NCI-H1694 treated with DMSO at 0.1 percent for 48 hours (cell line): Measurements from ENCODE around the gene KIAA2012.
"Not testable (repeated sequence)": the region's sequence is repeated elsewhere in the genome, so short reads cannot be mapped to it uniquely, and the experiment has no call there.

Source experiments
- DNase-seq: peaks from one replicate; lab custom pipeline; 2025; lab: John Stamatoyannopoulos, UW

KIAA2012 gene

DNA sequence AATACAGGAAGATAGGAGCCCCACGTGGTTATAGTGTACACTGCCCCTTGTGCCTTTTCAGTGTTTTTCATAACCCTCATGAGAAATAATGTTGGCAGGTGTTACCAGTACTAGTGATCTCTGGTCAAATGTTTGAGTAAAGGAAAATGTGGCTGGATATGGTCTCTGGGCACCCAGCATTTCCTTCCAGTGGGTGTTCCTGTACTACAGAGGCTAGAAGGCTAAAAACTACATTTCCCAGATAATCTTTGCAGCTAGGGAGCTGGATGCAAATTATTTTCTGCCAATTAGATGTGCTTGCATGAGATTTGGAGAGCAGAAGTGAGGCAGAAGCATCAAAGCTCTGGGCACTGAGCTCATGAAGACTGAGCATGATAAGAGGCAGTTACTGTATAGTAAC lies 45.1 kb downstream of the KIAA2012 start:
- DNase-seq, result no peak

DNA sequence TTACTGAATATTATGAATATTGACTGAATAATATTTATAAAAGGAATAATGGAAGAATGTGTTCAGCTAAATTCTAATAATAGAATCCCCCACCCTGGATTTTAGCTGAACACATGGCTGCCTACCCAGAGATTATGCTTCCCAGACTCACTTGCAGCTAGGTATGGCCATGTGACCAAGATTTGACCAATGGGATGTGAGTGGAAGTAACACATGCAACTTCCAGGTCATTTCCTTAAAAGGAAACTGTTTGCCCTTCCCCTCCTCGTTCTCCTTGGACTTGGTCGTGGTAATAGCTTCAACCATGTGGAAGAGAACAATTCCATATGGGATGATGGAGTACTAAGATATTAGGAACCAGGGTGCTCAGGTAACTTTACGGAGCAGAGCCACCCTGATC lies 47.8 kb downstream of the KIAA2012 start:
- DNase-seq, result no peak

DNA sequence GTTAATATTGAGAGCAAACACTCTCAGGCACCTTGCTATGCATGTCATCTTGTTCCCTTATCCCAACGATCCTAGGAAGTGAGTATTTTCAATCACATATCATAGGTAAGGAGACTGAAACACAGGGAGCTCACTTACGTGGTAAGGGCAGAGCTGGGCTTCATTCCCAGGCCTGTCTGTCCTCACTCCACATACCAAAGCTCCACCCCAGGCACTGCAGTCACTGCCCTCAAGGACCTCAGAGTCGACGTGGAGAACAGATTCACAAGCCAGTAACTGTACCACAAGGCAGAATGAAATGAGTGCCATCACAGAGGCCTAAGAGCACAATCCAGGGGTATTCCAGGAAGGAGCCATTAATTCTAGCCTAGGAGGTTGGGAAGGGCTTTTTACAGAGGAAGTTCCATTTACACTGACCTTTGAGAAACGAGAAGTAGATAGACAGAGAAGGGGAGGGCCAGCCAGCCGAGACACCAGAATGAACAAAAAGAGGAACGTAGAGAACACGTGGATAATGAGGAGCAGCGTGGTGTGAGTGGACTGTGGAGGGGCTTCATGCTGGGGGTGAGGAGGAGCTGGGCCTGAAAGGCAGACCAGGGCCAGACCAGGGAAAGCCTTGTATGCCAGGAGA lies 48.6 kb downstream of the KIAA2012 start:
- DNase-seq, result no peak

DNA sequence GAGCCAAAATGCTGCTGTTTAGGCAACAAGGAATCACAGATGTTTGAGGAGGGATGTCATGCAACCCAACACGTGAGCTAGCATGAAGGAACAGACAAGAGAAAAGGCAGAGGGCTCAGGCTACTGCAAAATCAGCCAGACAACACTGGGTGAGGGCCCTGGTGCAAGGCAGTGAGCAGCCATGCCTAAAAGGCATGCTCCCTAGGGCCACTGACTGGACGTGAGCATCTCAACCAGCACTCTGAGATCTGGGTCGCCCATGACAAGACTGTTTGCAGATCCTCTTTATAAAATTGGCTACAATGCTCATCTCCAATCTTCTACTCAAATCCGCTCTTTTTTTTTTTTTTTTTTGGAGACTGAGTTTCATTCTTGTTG lies 49.1 kb downstream of the KIAA2012 start:
- DNase-seq, result no peak

DNA sequence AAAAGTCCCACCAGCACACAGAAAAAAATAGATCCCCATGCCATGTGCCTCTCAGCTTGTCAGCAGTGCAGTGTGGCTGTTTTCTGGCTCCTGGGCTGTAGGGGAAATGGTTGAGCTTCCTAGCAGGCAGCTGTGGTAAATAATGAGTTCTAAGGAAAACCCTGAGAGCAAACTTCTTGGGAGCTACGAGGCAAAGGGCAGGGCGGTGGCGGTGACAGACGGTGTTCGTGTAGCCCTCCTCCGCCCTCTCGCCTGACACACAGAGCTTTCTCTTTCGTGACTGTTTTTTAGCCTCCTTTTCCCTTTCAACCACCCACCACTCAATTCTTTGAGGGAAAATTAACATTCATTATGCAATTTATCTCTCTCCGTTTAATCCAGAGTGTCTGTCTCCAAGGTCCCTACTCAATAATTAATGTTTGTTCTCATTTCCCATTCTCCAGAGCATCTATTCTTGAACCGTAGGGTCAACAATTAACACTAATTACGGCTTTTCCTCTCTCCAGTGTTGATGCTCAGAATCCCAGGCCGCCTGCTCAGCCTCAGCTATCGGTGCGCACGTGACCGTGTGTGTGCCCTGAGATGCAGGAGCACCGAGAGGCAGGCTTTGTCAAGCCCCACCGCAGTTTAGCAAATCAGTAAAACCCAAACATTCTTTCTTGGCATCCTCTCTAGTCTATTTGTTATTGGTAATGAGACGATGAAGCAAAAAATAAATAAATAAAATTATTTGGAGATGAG lies 50.1 kb downstream of the KIAA2012 start:
- no peak for DNase-seq

DNA sequence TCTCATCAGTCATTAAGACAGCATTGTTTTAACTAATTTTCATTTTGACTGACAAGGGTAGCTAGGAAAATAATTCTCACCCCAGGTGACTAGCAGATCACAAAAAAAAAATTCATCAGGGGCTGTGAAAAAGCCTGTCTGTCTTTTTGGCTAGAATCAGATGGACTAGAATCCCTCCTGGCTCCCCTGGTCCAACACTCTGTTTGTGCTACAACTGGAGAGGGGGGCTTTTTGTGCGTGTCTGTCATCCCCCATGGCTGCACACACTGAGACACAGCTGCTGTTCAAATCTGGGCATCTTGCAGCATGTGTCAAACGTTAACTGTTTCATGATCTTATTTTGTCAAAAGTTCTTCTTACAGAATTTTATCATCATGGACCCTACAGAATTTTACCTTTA lies 51.2 kb downstream of the KIAA2012 start:
- DNase-seq, result peak; percentile 53

DNA sequence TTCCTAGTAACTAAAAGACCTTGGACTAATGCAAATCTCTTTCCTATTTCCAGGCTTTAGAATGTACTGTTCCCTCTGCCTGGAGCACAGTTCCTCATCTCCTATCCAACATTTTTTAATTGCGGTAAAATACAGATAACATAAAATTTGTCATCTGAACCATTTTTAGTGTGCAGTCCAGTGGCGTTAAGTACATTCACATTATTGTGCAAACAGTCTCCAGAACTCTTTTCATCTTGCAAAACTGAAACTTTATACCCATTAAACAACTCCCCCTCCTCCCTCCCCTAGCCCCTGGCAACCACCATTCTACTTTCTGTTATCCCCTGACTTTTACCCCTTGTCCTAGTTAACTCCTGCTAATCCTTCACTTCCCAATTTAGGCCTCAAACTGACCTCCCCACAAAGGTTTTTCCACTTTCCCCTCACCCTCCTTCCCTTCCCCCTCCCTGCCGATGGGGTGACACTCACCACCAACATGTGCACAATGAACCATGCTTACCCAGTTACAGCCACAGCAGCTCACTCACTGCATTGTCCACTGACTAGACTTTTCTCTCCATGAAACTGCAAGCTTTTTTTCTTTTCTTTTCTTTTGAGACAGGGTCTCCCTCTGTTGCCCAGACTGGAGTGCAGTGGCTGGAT lies 54.8 kb downstream of the KIAA2012 start:
- DNase-seq, result no peak

DNA sequence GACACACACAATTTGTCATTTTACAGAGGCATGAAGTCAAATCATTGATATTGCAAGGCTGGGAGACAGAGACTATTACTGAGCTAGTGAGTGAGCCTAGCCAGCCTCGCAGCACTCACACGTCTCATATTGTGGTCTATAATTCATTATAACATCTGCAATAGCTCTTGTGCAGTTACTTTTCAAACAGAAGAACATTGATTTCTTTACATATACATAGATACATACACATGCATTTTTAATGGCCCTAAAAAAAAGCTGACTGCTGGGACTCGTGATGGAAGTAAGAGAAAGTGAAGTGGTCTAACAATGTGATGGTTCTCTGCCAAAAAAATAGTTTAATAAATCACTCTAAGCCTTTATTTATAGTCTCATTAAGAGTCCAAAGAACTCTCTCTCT lies 56.8 kb downstream of the KIAA2012 start:
- no peak for DNase-seq

DNA sequence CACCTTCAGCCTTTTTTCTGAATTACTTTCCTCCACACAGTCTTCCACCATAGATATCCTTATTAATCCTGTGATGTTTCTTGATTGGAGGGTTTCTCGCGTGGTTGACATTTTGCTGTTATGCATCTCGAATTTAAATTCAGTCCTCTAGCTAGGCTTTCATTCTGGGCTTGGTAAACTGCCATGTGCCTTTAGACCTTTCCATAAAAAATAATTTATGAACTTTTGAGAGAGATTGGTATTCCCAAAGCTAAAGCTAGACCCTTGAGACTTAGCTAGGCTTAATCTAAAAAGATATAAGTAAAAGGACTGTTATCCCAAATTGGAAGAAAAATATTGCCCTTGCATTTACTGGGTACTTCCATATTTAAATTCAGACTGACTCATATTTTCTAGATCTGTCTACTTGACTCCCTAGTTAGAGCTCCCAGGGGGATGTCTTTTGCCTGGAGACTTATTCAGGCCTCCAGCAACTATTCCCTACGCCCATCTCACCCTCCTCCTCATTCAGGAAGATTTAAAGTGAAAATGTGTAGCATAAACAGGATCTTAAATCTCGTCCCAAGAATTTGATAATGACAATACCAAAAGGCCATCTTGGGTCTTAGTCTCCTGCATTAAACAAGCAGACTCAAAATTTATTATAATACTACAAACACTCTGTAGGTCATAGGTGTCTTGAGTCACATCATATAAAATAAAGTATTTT lies 60.3 kb downstream of the KIAA2012 start:
- no peak for DNase-seq

DNA sequence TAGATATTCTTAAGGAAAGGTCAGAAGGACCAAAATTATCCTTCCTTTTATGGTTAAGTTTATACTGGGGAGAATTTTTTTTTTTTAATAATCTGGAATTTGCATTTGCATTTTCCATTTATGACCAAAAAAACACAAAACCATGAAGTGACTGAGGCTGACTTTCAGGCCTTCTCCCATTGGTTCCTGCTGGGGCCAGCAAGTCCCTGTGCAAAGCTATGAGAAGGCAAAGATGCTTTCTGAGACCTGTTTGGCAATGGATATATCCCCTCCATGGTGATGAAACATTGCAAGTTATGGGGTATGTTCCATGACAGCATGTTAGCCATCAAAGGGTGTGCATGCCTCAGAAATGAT lies 60.8 kb downstream of the KIAA2012 start:
- no peak for DNase-seq

DNA sequence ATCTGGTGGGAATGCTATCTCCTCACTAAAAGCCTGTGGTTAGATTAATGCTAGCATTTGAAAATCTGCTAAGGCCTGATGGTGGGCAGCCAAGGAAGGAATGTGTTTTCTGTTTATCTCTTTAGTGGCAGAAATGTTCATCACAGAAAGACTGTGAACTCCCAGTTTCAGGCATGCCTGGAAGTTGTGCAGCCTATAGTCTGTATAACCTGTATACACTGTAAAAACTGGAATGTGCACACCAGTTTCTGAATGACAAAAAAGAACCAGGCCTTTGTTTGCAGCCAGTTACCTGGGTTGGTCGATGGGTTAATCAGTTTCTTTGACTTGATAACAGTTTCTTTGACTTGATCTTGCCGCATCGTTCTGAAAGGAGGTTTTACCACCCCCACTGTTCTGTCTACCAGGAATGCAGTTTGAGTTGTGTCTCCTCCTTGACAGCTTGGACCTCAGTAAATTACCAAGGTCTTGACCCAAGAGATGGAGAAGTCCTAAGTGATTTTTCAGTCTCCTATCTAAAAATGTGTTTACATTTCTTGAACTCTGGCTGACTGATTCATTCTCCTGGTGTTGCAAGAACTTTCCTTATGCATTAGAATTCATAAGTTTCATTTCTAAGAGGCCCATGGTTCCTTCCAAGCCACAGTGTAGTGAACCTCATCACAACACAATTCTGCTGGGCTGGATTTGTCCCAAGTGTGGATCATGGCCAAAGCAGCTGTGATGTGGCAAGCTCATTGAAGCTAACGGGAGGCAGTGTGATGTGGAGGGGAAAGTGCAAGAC lies 62.2 kb downstream of the KIAA2012 start:
- DNase-seq, result no peak

DNA sequence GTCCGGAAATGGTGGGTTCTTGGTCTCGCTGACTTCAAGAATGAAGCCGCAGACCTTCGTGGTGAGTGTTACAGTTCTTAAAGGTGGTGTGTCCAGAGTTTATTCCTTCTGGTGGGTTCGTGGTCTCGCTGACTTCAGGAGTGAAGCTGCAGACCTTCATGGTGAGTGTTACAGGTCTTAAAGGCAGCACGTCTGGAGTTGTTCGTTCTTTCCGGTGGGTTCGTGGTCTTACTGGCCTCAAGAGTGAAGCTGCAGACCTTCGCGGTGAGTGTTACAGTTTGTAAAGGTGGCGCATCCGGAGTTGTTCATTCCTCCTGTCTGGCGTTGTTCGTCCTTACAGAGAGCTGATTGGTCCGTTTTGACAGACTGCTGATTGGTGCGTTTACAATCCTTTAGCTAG lies 63.0 kb downstream of the KIAA2012 start:
- not testable (repeated sequence) for DNase-seq

DNA sequence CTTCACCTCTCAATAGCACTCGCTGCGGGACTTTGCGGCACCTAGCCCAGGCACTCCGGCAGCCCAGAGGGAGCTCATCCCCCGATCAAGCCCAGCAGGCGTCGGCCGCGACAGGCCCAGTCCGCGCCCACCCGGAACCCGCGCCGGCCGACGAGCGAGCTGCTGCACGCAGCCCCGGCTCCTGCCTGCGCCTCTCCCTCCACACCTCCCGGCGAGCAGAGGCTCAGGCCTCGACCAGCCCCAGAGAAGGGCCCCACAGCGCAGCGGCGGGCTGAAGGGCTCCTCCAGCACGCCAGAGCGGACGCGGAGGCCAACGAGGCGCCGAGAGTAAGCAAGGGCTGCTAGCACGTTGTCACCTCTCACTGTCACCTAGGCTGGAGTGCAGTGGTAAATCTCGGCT lies 63.5 kb downstream of the KIAA2012 start:
- no peak for DNase-seq

DNA sequence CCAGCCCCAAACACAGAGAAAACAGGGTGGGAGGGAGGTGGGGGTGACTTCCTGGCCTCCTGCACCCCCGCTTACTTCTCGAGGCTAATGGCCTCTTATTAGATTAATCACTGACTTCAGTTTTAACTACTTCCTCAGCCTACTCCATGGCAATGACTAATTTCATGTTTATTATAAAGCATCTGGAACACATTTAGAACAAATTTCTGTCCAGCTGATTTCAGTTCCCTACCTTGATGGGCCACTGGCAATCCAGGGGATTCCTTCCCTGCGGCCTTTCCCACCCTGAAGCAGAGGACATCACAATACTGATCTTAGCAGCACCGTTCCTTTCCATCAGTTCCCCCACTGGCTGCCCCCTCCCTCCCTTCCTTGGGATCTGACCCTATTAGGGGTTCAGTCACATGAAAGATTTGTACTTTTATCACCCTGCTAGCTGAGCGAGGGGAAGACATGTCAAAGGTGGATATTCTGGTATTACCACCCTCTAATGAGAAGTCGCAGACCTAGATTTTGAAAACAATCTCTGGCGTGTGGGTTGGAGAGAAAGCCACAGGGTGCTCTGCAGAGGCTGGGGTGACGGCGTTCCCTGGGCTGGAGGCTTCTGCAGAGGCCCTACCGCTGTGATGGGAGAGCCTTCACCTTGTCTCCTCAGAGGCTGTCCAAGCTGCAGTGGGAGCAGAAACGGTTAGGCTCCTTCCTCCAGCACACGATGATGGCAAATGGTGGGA lies 67.6 kb downstream of the KIAA2012 start:
- DNase-seq, result no peak

DNA sequence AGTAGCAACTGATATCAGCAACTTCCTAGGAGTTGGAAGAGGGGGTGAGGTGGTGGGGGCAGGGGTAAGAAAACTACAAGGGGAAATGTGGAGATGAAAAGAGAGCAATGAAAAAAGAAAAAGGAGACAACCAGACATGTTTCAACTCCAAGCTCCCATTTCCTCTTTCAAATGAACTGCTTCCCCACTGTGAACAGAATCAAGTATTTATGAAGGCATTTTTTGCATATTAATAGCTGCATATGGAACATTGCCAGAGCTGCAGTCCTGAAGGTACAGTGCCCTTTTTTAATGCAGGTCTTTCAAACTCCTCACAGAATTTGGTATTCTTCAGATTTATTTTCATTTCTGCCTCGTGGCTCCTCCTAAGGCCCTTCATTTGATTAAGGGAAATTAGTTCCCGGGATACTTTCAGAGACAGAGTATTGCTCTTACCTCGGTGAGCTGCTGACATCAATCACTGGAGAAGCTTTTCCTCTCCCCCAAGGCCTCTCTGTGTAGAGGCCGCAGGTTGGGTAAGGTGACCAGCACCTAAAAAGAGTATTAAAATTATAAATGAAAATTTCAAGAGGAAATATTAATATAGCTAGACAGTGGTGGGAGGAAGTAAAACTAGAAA lies 68.4 kb downstream of the KIAA2012 start:
- DNase-seq, result no peak

DNA sequence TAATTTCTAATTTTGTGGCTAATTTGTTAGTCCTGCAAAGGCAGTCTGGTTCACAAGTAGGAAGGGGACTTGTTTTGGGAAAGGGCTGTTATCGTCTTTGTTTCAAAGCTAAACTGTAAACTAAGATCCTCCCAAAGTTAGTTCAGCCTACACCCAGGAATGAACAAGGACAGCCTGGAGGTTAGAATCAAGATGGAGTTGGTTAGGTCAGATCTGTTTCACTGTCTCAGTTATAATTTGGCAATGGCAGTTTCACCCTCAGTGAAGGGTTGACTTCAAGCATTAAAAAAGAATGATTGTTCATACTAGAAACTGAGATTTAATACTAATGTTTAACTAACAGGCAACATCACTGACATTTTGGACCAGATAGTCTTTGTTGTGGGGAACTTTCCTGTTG lies 69.5 kb downstream of the KIAA2012 start:
- no peak for DNase-seq

DNA sequence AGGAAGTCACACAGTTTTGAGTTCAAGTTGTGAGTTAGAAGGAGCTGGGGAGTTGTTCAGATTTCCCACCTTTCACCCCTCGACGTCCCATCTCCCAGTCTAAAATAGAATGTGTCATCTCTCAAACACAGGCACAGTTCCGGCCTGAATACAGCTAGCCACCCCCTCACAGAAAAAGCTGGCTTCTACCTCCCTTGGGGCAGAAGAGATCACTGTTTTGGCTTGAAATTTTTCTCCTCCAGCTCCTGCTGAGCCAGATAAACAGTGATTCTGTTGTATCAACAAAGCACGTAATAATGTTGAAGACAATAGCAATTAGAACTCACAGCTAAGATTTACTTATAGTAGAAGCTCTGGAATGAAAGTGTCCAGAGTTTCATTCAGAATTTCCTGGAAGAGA lies 74.7 kb downstream of the KIAA2012 start:
- no peak for DNase-seq

DNA sequence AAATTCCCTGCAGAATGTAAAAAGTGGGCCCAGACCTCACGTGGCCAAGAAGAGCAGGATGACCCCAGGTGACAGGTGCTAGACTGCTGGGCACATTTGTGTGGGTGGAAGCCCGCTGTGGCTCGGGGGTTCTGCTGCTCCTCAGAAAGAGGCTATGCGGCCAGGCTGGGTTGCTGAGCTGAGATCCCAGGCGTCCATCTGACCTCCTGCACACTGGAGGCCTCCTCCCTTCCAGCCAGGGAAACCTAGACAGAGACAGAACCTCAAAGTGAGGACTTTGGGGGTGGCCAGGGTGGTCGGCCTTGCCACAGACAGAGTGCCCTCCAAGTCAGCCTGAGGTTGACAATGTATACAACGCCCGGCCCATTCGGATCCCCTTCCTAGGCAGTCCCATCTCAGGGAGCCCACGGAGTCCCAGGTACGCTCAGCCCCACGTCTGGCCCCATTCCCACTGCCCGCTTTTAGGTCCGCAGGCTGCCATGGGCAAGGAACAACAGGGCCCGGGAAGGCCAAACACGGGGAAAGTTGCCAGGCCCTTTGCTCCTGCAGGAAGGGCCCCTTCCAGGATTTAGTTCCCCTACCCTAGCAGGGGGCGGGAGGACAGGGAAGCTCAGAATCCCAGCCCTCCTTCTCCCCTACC lies 75.6 kb downstream of the KIAA2012 start:
- no peak for DNase-seq

DNA sequence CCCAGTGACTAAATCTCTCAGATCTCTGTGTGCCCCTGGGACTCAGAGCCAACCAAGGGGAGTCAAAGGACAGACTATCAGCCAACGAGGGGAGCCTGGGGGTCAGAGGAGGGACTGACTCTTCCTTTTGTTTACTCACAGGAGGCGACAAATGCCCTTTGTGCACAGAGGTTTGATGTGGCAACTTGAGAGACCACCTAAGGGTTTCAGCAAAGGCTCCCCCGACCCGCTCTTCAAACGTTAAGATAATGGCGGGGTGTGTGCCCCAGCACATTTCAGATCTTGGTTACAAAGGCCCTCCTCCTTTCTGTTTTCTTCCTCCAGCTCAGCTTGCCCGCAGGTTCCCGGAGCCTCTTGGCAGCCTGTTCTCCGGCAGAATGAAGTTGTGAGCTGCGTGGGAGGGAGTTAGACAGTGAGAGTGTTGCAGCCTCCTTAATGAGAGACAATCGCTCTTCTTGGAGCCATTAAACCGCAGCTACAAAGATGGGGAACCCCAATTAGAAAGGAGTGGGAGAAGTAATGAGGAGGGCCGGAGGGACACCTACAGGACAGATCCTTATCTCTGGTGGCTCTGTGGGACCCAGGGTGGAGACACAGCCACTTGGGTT lies 76.2 kb downstream of the KIAA2012 start:
- no peak for DNase-seq

DNA sequence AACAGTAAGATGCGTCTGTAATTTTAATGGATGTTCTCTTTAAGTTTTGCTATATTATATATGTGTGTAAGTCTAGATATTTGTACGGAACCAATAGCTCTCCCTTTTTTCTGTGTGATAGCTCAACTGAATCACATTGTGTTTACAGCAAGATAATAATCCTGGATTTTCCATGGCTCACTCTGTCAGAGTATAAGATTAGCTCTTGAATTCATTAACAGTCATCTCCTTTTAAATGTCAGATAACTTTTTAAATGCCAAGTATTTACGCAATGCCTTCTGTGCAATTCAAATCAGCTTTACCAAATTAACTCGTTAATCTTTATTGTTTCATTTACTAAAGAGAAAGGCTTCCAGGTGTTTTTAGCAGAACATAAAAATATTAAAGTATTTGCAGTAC lies 76.9 kb downstream of the KIAA2012 start:
- DNase-seq, result no peak
